OCI-M1 (cell line): ENCODE results near the gene USP13.
"Not testable (repeated sequence)": the region's sequence is repeated elsewhere in the genome, so short reads cannot be mapped to it uniquely, and the experiment has no call there.

Source experiments
- DNase-seq: peaks from one replicate; lab custom pipeline; 2025; lab: John Stamatoyannopoulos, UW

Gene USP13

DNA sequence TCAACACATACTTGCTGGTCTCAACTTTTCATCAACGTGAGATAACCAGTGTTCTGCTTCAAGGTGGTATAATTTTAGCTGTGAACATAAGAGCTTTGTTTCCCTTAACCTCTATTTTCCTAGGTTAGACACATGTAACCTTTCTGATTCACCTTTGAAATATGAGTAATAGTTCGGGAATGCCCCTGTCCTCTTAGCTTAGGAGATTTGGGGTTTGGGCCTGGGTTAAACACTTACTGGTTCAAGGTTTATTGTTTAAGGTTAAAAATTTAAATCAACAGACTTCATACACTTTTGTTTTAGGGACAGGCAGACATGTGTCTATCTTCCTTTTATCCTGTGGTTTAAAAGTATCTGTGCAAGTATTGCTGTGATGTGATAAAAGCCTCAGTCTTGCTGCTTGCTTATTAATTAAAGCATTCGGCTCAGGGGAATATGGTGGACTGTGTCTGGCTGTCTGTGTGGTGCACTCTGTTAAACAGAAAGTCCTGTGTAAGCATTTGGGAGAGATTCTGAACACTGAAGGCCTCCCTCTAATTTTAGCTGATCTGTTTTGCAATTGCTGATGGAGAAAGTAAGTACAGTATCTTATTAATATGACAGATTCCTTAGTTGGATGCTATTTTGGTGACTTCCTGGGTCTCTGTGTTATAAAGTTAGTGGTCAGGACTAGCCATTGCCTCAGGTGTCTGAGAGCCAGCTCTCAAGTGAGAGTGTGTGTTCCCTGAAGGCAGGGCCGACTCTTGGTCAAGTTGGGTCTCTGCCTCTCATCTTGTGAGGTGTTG is 81.8 kb downstream of the USP13 start:
- DNase-seq: no peak

DNA sequence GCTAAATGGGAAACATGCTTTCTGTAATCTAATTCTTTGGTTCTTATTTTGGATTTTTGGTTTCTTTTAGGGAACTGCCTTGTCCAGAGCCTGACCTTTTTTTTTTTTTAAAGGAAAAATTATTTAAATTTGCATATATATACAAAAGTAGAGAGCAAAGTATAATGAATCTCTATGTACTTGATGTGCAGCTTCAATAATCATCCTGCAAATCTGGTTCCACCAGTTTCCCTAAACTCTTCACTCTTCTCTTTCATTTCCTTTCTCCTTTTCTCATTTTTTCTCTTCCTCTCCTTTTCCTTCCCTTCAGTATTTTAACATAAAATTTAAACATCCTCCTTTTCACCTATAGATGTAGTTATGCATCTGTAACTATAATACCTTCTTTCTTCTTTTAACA is 82.5 kb downstream of the USP13 start:
- no peak for DNase-seq

- DNase-seq: no peak
Observed at GRCh38 chr3:179738998-179739397, 86.2 kb downstream of the USP13 start.

DNA sequence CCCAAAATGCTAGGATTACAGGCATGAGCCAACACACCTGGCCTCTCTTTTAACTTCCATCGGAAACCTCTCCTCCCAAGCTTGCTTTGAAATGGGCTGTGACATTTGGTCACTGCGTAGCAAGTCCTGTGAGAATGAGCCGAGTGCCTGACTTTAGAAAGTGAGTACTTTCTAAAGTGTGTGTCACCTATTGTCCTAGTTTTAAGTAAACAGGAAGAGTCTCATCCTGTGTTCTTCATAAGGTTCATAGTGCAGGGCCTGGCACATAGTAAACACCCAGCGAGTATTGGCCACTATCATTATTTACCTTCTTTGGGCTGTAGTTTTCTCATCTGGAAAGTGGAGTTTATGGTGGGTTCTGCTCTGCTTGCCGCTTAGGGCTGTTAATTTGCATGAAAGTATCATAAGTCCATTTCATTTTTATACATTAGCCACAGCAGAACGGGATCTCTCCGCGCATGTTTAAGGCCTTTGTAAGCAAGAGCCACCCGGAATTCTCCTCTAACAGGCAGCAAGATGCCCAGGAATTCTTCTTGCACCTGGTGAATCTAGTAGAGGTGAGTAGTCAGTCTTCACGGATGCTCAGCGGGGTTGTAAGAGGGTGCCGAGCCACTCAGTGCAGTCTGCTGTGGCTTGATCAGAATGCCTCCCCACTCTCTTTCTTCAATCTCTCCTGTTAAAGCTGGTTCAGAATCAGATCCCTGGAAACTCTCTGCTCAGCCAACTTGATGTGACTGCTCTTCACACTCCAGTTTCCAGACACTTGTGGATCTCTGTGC is 87.2 kb downstream of the USP13 start:
- no peak for DNase-seq

GRCh38 chr3:179743913-179744312 is 91.1 kb downstream of the USP13 start:
- peak; percentile 33 for DNase-seq

DNA sequence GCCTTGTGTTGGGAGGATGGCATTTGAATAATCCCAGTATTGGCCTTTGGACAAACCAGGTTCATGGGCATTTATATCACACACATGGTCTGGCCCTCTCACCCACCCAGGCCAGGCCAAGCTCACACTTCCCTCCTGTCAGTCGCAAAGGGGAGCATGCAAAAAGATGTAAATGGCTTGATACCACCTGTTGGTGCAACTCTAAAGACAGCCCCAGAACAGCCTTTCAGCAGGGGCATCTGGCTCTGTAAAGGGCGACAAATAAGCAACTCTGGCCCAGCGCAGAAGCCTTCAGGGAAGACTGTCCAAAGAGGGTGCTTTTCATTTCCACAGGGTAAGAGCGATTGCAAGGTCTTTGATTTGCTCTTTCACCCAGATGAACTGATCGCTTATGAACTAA is 91.8 kb downstream of the USP13 start:
- no peak for DNase-seq

GRCh38 chr3:179745079-179745478 is 92.2 kb downstream of the USP13 start:
- no peak for DNase-seq

DNA sequence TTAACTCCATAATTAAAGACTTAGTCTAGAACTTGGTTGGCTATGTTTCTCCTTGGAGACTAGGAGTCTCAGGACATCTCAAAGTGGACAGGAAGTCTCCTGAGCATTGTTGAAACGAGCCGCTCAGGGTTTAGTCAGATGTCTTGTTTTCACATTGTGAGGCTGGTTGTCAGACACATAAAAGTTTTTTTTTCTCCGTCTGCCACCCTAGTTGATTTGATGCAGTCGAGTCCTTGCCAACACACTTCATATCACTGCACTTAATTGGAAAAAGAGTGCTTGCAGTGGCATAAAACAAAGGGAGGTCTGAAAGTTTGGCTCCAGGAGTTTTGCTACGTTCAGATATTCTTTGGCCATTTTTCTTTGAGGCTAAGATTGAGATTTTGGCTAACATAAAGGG is 92.9 kb downstream of the USP13 start:
- DNase-seq: no peak

DNA sequence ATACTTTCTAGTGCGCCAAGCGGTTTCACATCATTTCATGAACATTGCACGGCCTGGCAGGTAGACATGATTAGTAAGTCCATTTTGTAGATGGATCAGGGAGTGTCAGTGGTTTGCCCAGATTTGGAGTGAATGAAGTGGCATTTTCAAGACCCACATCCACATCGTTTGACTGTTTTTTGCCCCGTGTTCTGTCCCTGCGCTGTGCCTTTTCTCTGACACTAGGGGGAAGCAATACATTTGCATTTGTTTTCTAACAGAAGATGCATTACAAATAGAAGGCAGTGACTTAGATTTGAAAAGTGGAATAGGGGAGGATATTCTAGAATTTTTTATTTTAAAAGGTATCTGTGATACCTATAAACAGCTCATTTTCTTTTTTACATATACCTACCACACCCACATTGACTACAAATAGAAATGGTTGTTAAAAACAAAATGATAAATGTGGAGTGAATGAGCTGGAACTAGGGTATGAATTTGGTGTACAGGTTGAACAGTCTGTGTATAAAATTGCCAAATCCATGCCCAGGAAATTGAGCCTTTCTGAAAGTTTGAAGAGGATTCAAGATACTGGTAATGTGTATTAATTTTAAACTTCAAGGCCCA is 98.0 kb downstream of the USP13 start:
- peak; percentile 40 for DNase-seq

DNA sequence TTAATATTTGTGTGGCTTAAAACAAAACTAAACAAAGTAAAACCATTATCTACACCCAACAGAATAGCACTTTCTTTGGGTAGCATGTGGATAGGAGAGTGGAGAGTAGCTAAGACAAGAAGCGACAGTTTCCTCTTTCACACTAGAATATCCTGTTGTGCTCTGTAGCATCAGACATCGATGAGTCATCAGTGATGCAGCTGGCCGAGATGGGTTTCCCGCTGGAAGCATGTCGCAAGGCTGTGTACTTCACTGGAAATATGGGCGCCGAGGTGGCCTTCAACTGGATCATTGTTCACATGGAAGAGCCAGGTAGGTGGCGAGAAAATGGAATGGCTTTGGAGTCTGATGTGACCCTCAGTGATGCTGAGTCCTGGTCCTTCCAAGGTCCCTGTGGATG is 108.1 kb downstream of the USP13 start:
- no peak for DNase-seq

DNA sequence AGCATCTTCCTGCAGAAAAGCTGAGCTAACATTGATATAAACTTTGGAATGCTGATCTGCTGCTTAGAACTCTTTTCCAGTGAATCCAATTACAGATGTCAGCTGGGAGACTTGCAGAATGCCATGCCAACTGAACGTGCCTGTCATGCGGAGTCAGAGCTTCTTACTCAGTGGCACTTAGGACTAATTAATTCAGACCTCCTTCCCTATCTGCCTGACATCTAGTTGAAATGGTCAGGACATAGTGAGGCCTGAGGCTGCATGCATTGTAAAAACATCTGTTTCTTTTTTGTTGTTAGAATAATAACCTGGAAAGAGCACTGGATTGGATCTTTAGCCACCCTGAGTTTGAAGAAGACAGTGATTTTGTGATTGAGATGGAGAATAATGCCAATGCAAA is 112.6 kb downstream of the USP13 start:
- DNase-seq: no peak

GRCh38 chr3:179766416-179767133 is 113.7 kb downstream of the USP13 start:
- no peak for DNase-seq

- peak; percentile 52 for DNase-seq
Observed at GRCh38 chr3:179768080-179768479, 115.2 kb downstream of the USP13 start.

- DNase-seq: no peak
Observed at GRCh38 chr3:179769411-179770247, 116.8 kb downstream of the USP13 start.

- DNase-seq: no peak
Observed at GRCh38 chr3:179771797-179772196, 119.0 kb downstream of the USP13 start.

DNA sequence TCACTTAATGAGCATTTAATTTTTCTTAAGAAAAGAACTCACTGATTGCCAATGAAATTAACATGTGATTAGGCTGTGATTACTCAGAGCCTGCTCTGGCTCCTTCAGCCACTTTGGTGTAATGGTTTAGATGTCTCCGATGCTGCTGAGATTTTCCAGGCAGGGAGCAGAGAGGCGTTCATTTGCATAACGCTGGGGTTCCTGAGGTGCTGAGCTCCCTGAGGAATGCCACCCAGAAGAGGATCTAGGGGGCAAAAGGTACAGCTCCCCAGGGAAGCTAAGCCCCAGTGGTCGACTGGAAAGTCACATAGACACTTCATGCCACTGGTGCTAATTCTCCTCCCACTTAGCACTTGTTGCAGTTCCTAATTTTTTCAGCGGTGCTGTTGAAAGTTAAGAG is 119.5 kb downstream of the USP13 start:
- DNase-seq: no peak

DNA sequence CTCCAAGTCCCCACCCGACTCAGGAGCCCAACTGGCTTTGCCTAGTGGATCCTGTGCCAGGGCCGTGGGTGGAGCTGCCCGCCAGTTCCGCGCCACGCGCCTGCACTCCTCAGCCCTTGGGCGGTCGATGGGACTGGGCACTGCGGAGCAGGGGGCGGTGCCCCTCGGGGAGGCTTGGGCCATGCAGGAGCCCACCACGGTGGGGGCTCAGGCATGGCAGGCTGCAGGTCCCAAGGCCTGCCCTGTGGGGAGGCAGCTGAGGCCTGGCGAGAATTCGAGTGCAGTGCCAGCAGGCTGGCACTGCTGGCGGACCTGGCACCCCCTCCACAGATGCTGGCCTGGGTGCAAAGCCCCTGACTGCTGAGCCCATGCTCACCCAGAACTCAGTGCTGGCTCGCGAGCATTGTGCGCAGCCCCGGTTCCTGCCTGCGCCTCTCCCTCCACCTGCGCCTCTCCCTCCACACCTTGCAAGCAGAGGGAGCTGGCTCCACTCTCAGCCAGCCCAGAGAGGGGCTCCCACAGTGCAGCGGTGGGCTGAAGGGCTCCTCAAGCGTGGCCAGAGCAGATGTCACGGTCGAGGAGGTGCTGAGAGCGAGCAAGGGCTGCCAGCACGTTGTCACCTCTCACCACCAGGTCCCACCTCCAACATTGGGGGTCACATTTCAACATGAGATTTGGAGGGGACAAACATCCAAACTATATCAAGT is 122.7 kb downstream of the USP13 start:
- DNase-seq: no peak

- not testable (repeated sequence) for DNase-seq
Observed at GRCh38 chr3:179782841-179783240, 130.0 kb downstream of the USP13 start.

GRCh38 chr3:179788996-179789395 is 136.2 kb downstream of the USP13 start:
- DNase-seq: no peak

GRCh38 chr3:179791793-179792192 is 139.0 kb downstream of the USP13 start:
- DNase-seq: no peak

DNA sequence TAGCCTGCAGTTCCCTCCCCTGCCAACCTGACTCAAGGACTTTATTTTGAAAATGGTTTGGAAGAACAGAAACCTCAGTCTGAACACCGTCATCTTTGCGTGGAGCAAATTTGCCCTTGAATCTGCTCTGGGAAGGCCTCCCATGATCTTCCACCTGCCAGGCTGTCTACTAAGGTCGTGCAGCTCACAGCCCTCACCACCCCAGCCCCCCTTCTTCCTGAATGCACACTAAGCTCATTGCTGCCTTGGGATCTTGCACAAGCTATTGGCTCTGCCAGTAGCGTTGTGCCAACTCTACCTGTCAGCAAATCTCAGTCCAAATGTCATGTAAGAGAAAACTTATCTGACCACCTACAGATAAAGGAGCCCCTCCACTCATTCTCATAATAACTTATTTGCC is 141.5 kb downstream of the USP13 start:
- no peak for DNase-seq
